ENCODE measurements around the gene TCERG1L.

TCERG1L gene

DNA sequence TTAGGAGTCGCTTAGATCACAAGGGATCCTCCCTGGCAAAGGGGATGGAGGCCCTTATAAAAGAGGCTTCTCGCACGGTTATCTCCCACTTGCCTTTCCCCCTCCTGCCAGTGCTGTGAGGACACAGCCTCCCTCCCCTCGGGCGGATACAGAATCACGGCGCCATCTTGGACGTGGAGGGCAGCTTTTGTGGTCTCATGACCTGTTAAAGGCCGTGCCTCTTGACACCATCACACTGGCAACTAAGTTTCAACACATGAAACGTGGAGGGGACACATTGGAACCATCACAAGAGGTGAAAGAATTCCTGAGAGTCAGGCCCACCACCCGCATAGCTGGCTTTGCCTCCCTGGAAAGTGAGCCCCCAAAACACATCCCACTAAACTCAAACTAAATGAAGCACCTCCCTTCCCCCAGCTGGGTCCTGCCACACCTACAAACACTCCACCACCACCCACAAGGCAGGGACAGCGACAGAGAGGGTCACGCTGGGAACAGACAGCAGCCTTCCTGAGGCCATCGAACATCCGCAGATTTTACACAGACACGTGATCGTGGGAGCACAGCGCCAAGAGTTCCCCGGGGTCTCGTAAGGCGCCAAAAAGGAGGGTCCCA is 110.6 kb downstream of the TCERG1L start:
- TF ChIP-seq JUND (IDR thresholded peaks at IDR 0.05; ENCODE audit: low read depth) = no peak
- DNase-seq (ENCODE audit: low read depth in 1 of 2, low spot score in 1 of 2) = no peak
- in situ Hi-C loops (cut with HindIII; ENCODE audit: low pct_unique_long_range_greater_than_20kb, low sequenced_read_pairs) = no loop called here

DNA sequence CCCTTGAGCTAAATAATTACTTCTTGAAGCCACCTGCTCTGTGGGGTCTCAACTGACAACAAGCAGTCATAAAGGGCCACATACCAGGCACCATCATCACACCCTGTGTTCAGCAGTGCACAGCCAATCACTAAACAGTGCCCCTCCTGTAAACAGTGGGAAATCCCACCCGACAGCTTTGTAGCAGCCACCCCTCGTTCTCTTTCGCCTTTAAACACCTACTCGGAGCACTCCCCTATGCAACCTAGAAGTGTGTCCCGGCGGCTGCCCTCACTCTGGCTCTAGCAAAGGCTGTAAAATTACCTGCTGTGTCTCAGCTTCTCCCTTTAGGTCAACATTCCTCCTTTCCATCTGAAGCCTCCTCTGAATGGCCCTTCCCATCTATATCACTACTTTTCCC is 111.9 kb downstream of the TCERG1L start:
- no peak for DNase-seq (ENCODE audit: low read depth in 1 of 2, low spot score in 1 of 2)
- no peak for TF ChIP-seq JUND (IDR thresholded peaks at IDR 0.05; ENCODE audit: low read depth)
- in situ Hi-C loops (cut with HindIII; ENCODE audit: low pct_unique_long_range_greater_than_20kb, low sequenced_read_pairs) = no loop called here

DNA sequence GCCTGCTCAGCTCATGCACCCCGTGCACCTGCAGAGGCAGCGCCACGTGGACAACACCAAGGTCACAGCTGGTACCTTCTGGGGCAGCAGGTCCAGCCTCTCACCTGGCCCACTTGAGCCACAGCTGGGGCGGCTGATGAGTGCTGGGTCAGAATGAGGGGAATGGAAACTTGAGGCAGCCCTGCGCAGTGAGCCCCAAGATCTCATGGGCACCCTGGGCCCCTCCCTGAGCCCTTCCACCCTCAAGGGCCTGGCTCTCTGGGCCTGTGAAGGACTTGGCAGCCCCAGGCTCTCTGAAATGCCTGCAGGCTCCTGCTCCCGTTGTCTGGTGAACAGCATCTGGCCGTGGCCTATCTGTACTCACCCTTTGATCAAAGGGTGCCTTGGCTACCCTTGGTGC is 112.7 kb downstream of the TCERG1L start:
- TF ChIP-seq JUND (IDR thresholded peaks at IDR 0.05; ENCODE audit: low read depth) = no peak
- no peak for DNase-seq (ENCODE audit: low read depth in 1 of 2, low spot score in 1 of 2)
- in situ Hi-C loops (cut with HindIII; ENCODE audit: low pct_unique_long_range_greater_than_20kb, low sequenced_read_pairs) = no loop called here

DNA sequence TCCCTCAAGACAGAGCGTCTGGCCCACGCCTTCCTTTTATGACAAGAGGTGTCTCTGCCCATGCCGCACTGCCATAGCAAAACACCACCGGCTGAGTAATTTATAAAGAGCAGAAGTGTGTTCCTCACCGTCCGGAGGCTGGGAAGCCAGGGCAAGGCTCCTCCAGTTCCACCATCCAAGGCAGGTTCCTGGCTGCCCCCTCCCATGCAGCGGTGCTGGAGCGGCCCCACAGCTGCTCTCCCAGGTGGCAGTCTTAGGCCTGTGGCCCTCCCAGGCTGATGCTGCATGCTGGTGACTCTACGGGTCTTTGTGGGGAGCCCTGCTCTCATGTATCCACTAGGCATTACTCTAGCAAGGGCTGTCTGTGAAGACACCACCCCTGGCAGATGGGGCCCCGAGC is 113.1 kb downstream of the TCERG1L start:
- no peak for TF ChIP-seq JUND (IDR thresholded peaks at IDR 0.05; ENCODE audit: low read depth)
- no peak for DNase-seq (ENCODE audit: low read depth in 1 of 2, low spot score in 1 of 2)
- in situ Hi-C loops (cut with HindIII; ENCODE audit: low pct_unique_long_range_greater_than_20kb, low sequenced_read_pairs) = no loop called here

- DNase-seq (ENCODE audit: low read depth in 1 of 2, low spot score in 1 of 2) = no peak
- TF ChIP-seq JUND (IDR thresholded peaks at IDR 0.05; ENCODE audit: low read depth) = no peak
- in situ Hi-C loops (cut with HindIII; ENCODE audit: low pct_unique_long_range_greater_than_20kb, low sequenced_read_pairs) = no loop called here
Measured at GRCh38 chr10:131196176-131196885, 115.2 kb downstream of the TCERG1L start.

- in situ Hi-C loops (cut with HindIII; ENCODE audit: low pct_unique_long_range_greater_than_20kb, low sequenced_read_pairs) = no loop called here
- DNase-seq (ENCODE audit: low read depth in 1 of 2, low spot score in 1 of 2) = no peak
- no peak for TF ChIP-seq JUND (IDR thresholded peaks at IDR 0.05; ENCODE audit: low read depth)
Measured at GRCh38 chr10:131195558-131196159, 115.9 kb downstream of the TCERG1L start.

DNA sequence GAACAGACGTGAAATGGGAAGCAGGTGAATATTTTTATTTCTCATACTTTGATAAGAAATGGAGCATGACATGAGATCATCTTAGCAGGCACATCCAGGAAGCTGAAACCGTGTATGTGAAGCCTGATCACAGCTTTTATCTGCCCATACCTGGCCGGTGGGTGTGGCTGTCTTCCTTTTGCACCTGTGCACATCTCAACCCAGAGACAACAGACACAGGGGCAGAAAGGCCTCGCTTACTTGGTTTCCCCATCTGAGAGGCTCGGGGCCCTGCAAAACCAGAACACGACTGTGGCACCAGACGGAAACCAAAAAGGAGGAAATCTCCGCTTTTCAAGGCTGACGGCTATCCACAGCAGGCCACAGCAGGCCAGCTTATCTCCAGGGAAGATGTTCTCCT is 116.4 kb downstream of the TCERG1L start:
- TF ChIP-seq JUND (IDR thresholded peaks at IDR 0.05; ENCODE audit: low read depth) = no peak
- in situ Hi-C loops (cut with HindIII; ENCODE audit: low pct_unique_long_range_greater_than_20kb, low sequenced_read_pairs) = no loop called here
- DNase-seq (ENCODE audit: low read depth in 1 of 2, low spot score in 1 of 2) = no peak

DNA sequence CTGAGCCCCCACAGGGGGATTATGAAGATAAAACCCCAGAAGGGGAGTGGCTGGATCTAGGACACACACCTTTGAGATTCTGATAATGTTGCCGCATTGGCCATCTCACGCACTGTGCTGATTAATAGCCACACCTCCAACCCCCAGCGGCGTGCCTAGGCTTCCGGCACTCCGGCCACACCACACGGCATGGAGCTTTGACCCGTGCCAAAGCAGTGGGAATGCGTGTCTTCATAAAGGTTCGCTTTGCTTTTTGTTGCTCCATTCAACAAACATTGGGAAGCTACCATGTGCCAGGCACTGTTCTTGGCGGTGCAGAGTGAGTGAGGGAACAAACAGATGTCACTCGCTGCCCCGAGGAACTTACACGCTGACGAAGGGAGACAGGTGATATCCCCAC is 117.6 kb downstream of the TCERG1L start:
- DNase-seq (ENCODE audit: low read depth in 1 of 2, low spot score in 1 of 2) = no peak
- in situ Hi-C loops (cut with HindIII; ENCODE audit: low pct_unique_long_range_greater_than_20kb, low sequenced_read_pairs) = no loop called here
- TF ChIP-seq JUND (IDR thresholded peaks at IDR 0.05; ENCODE audit: low read depth) = no peak

DNA sequence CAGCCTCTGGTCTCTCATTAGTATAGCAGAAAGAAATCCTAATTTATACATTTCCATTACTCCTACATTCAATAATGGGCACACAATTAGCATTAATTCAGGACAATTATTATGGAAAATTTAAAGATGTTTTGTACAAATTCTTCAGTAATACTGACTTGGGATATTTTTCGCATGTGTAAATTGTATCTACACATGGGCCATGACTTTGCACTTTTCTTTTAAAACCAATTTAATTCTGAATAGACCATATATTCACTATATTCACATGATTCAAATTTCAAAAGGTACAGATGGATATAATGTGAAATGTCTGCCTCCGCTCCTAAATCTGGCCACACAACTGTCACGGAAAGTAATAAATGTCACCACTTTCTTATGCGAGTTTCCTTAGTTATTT is 123.0 kb downstream of the TCERG1L start:
- no peak for DNase-seq (ENCODE audit: low read depth in 1 of 2, low spot score in 1 of 2)
- no peak for TF ChIP-seq JUND (IDR thresholded peaks at IDR 0.05; ENCODE audit: low read depth)
- in situ Hi-C loops (cut with HindIII; ENCODE audit: low pct_unique_long_range_greater_than_20kb, low sequenced_read_pairs) = no loop called here

- DNase-seq (ENCODE audit: low read depth in 1 of 2, low spot score in 1 of 2) = no peak
- TF ChIP-seq JUND (IDR thresholded peaks at IDR 0.05; ENCODE audit: low read depth) = no peak
- in situ Hi-C loops (cut with HindIII; ENCODE audit: low pct_unique_long_range_greater_than_20kb, low sequenced_read_pairs) = no loop called here
Measured at GRCh38 chr10:131187926-131188325, 123.6 kb downstream of the TCERG1L start.

DNA sequence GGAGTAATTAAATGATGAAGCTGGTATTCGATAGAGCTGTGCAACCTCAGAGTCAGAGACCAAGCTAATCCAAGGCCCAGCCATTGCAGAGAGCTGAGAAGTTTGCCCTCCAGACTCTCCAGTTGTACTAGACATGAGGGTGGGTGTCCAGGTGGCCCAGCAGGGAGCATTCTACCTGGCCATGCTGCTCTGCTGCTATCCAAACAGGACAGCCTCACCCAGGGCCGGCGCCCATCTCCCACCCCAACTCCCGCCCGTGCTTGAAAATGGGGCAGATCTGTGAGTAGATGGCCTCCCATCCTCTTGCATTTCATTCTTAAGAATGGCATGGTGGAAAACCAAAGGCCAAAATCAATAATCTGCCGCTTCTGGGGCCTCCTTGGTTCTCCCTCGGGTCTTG is 124.2 kb downstream of the TCERG1L start:
- in situ Hi-C loops (cut with HindIII; ENCODE audit: low pct_unique_long_range_greater_than_20kb, low sequenced_read_pairs) = no loop called here
- no peak for TF ChIP-seq JUND (IDR thresholded peaks at IDR 0.05; ENCODE audit: low read depth)
- no peak for DNase-seq (ENCODE audit: low read depth in 1 of 2, low spot score in 1 of 2)

DNA sequence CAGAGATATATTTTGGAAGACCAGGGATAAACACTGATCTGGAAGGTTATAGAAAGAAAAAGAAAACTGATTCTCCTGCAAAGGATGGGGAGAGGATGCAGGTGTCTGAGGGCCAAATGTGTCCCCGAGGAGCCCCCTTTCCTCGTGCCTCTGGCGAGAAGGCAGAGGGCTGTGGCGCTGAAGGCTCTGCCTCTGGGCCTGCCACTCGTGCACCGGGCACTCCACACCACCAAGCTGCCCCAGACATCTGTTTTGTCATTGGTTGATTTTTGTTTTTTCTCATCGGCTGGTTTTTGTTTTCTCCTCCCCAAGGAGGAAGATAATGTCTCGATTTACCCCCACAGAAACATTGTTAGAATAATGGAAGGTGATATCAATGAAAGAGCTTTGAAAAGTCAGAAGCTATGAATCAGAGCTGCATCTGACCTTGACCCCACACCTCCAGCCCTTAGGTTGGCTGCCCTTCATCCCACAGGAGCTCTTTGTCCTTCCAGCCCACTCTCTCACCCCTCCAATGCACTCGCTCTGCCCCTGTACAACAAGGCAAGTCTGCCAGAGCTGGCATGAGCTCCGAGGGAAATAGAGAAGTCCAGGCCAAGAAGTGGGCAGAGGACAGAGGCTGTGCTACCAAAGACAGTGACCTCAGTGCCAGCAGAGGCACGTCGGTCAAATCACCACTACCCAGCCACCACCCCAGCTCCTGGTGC is 124.8 kb downstream of the TCERG1L start:
- no peak for TF ChIP-seq JUND (IDR thresholded peaks at IDR 0.05; ENCODE audit: low read depth)
- in situ Hi-C loops (cut with HindIII; ENCODE audit: low pct_unique_long_range_greater_than_20kb, low sequenced_read_pairs) = no loop called here

GRCh38 chr10:131184503-131184902 is 127.0 kb downstream of the TCERG1L start:
- in situ Hi-C loops (cut with HindIII; ENCODE audit: low pct_unique_long_range_greater_than_20kb, low sequenced_read_pairs) = no loop called here
- no peak for DNase-seq (ENCODE audit: low read depth in 1 of 2, low spot score in 1 of 2)
- TF ChIP-seq JUND (IDR thresholded peaks at IDR 0.05; ENCODE audit: low read depth) = no peak

More for the DNA sequence above, 124.8 kb downstream of the TCERG1L start:
- DNase-seq (ENCODE audit: low read depth in 1 of 2, low spot score in 1 of 2) = no peak
